Osteocyte (in vitro differentiated cells): Measurements from ENCODE around the gene DAP. TPM values are rescaled to one million over a fixed set of nuclear protein-coding genes. Genes with fewer than 3 reads are reported as not detected.
"Not testable (repeated sequence)": the region's sequence is repeated elsewhere in the genome, so short reads cannot be mapped to it uniquely, and the experiment has no call there.

Experiments
- DNase-seq: peaks from one replicate; pipeline ENCODE4 v3.0.0; 2021; ENCODE audit warnings: mixed read lengths; ENCODE audit not compliant: unreplicated experiment; ENCODE audit errors: extremely low spot score
- H3K27ac Mint-ChIP-seq: one replicate; pipeline ENCODE4 v1.8.0; 2021; ENCODE audit warnings: mild to moderate bottlenecking, mixed read lengths; ENCODE audit not compliant: unreplicated experiment
- H3K27me3 Mint-ChIP-seq: one replicate; pipeline ENCODE4 v1.8.0; 2021; ENCODE audit warnings: mixed read lengths; ENCODE audit not compliant: unreplicated experiment
- H3K36me3 Mint-ChIP-seq: one replicate; pipeline ENCODE4 v1.8.0; 2021; ENCODE audit warnings: mixed read lengths; ENCODE audit not compliant: unreplicated experiment
- H3K4me1 Mint-ChIP-seq: one replicate; pipeline ENCODE4 v1.8.0; 2021; ENCODE audit warnings: mixed read lengths; ENCODE audit not compliant: unreplicated experiment
- H3K4me3 Mint-ChIP-seq: one replicate; pipeline ENCODE4 v1.8.0; 2021; ENCODE audit warnings: mild to moderate bottlenecking, moderate library complexity, mixed read lengths; ENCODE audit not compliant: unreplicated experiment
- H3K9me3 Mint-ChIP-seq: one replicate; pipeline ENCODE4 v1.8.0; 2021; ENCODE audit warnings: mixed read lengths; ENCODE audit not compliant: unreplicated experiment
- total RNA-seq: library from RNA; stranded (reverse); gene quantifications from 2 replicates; pipeline ENCODE4 v1.2.1, GENCODE V29; 2021
- TF ChIP-seq, protein P1 (sequence below): fragments of 200-600 bp; sonication (generic); IDR thresholded peaks from 2 replicates; pipeline ENCODE4 v1.5.0; 2021; ENCODE audit warnings: antibody characterized with exemption, mild to moderate bottlenecking, moderate library complexity

DAP gene
- total RNA-seq, 1 donor from 2014 or later = 173 TPM

DNA sequence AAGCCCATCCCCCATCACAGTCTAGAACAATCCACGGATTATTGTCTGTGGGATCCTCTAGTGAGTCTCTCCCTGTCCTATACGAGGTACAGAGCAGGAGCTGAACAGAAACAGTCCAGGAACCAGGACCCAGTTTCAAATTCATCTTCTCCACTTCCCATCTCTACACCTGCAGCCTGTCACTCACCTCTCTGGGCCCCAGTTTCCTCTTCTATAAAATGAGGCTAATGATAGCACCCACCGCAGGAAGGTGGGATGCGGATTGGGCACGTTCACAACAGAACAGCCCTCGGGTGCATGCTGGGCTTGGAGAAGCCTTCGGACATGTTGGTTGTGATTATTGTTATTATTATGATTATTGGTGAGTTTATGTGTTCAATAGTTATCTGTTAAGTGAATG, 118.7 kb downstream of the DAP start:
- Mint-ChIP-seq H3K27me3 (no peaks in the 10 kb centered on the region), H3K36me3 (no peaks in the 10 kb centered on the region), H3K27ac (no peak overlapping the region), H3K9me3 (no peaks in the 10 kb centered on the region), H3K4me1 (no peaks in the 10 kb centered on the region), H3K4me3 (no peak overlapping the region)
- TF ChIP-seq, protein P1, sequence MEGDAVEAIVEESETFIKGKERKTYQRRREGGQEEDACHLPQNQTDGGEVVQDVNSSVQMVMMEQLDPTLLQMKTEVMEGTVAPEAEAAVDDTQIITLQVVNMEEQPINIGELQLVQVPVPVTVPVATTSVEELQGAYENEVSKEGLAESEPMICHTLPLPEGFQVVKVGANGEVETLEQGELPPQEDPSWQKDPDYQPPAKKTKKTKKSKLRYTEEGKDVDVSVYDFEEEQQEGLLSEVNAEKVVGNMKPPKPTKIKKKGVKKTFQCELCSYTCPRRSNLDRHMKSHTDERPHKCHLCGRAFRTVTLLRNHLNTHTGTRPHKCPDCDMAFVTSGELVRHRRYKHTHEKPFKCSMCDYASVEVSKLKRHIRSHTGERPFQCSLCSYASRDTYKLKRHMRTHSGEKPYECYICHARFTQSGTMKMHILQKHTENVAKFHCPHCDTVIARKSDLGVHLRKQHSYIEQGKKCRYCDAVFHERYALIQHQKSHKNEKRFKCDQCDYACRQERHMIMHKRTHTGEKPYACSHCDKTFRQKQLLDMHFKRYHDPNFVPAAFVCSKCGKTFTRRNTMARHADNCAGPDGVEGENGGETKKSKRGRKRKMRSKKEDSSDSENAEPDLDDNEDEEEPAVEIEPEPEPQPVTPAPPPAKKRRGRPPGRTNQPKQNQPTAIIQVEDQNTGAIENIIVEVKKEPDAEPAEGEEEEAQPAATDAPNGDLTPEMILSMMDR = no peak
- DNase-seq = no peak

DNA sequence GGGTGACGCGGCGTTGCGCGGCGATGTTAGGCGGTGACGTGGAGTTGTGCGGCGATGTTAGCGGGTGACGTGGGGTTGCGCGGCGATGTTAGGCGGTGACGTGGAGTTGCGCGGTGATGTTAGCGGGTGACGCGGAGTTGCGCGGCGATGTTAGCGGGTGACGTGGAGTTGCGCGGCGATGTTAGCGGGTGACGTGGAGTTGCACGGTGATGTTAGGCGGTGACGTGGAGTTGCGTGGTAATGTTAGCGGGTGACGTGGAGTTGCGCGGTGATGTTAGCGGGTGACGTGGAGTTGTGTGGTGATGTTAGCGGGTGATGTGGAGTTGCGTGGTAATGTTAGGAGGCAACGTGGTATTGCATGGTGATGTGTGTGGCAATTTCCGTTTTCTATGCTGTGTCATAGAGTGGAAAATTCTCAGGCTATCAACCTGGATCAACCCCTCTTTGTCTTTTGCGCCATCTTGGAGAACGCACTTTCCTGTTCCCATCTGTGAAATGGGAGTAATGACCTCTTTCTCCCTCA, 121.1 kb downstream of the DAP start:
- Mint-ChIP-seq H3K4me3 (no peak overlapping the region), H3K4me1 (no peaks in the 10 kb centered on the region), H3K27ac (no peak overlapping the region), H3K9me3 (no peaks in the 10 kb centered on the region), H3K36me3 (no peaks in the 10 kb centered on the region), H3K27me3 (no peaks in the 10 kb centered on the region)
- TF ChIP-seq, protein P1 = no peak
- DNase-seq = no peak

DNA sequence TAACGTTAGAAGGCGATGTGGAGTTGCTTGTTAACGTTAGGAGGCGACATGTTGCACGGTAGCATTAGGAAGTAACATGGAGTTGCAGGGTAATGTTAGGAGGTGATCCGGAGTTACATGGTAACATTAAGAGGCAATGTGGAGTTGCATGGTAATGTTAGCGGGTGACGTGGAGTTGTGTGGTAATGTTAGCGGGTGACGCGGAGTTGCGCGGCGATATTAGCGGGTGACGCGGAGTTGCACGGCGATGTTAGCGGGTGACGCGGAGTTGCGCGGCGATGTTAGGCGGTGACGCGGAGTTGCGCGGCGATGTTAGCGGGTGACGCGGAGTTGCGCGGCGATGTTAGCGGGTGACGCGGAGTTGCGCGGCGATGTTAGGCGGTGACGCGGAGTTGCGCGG, 122.3 kb downstream of the DAP start:
- not testable (repeated sequence) for H3K4me1 Mint-ChIP-seq, DNase-seq, H3K36me3 Mint-ChIP-seq, H3K27ac Mint-ChIP-seq, H3K4me3 Mint-ChIP-seq, H3K27me3 Mint-ChIP-seq, H3K9me3 Mint-ChIP-seq

DNA sequence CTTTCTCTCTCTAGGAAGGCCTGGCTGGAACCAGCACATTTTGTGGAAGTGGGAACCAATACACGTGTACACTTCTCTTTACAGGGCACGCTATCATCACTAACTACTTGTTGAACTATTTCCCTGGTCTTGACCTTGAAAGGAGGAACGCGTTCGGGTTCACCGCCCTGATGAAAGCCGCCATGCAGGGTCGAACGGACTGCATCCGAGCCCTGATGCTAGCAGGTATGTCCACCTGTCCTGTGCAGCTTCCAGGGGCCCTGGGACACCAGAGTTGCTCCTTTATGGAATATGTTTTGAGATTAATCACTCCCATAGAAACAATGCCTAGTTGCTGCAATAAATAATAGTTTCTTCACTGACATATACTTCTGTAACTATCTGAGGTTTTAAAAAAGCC, 123.1 kb downstream of the DAP start:
- no peaks in the 10 kb centered on the region for H3K4me1 Mint-ChIP-seq
- H3K27ac Mint-ChIP-seq = no peak overlapping the region

DNA sequence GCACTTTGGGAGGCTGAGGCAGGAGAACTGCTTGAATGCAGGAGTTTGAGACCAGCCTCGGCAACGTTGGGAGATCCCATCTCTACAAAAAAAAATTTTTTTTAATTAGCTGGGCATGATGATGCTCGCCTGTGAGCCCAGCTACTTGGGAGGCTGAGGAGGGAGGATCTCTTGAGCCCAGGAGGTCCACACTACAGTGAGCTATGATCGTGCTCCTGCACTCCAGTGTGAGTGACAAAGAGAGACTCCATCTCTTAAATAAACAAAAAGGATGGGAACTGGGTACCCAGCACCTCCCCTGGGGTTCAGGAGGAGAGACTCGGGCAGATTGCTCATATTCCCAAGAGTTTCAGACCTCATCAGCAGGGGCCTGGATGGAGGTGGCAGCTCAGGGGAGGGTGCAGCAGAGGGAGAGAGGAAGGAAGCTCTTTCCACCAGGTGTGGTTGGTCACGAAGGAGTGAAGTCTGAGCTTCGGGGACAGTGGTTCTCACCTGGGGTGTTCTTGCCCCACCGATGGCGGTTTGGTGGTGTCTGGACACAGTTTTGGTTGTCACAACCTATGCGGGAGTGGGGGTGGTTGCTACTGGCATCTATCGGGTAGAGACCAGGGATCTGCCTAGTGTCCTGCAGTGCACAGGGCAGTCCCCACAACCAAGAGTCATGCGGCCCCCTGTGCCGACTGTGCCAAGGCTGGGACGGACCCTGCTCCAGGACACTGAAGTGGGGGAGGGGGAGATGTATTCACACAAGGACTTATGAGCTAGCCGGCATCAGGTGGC, 124.5 kb downstream of the DAP start:
- H3K4me3 Mint-ChIP-seq = no peak overlapping the region
- H3K27me3 Mint-ChIP-seq = no peaks in the 10 kb centered on the region
- no peak overlapping the region for H3K27ac Mint-ChIP-seq
- no peak for DNase-seq
- TF ChIP-seq, protein P1 = no peak
- peaks cover 4% of the 10 kb centered on the region for H3K4me1 Mint-ChIP-seq
- H3K36me3 Mint-ChIP-seq = no peaks in the 10 kb centered on the region
- H3K9me3 Mint-ChIP-seq = no peaks in the 10 kb centered on the region

More for the DNA sequence above, 123.1 kb downstream of the DAP start:
- no peak for DNase-seq
- TF ChIP-seq, protein P1 = no peak
- Mint-ChIP-seq H3K27me3 (no peaks in the 10 kb centered on the region), H3K4me3 (no peak overlapping the region), H3K36me3 (no peaks in the 10 kb centered on the region), H3K9me3 (no peaks in the 10 kb centered on the region)
